Fibroblast of the aortic adventitia (primary cell): ENCODE results near the gene ITIH3. TPM values are rescaled to one million over a fixed set of nuclear protein-coding genes. Genes with fewer than 3 reads are reported as not detected.

Source experiments
- DNase-seq: peaks from one replicate; pipeline ENCODE4 v3.0.0-alpha.2; 2010; ENCODE audit warnings: low read depth
- H3K4me3 ChIP-seq: 2 replicates; pipeline ENCODE4 v1.5.1; 2011; ENCODE audit warnings: low read depth, mild to moderate bottlenecking, control low read depth, low read length, moderate library complexity
- CTCF ChIP-seq: IDR thresholded peaks from 2 replicates; pipeline ENCODE4 v1.5.1; 2011; ENCODE audit warnings: mild to moderate bottlenecking, low read length, control low read depth, inconsistent platforms; ENCODE audit not compliant: insufficient read depth
- small RNA-seq: library from RNA; depleted of rRNA; stranded (forward); fragments of <200 nt; gene quantifications from one replicate; pipeline ENCODE3, GENCODE V24; 2012
- total RNA-seq: library from RNA; depleted of rRNA; stranded (reverse); fragments of >200 nt; gene quantifications from 2 replicates; pipeline ENCODE4 v1.2.3, GENCODE V29; 2012; ENCODE audit warnings: low replicate concordance

ITIH3 gene
- total RNA-seq, 1 donor = under 0.01 TPM

- no peak overlapping the region for H3K4me3 ChIP-seq
- no peak for TF ChIP-seq CTCF
- no peak for DNase-seq
Measured at GRCh38 chr3:52857864-52858263, 63.3 kb downstream of the ITIH3 start.

Small RNA genes within 50 kb of the gene (small RNA-seq; reads per million reads assigned to genes)
- gene MIR8064 (not detected), gene MUSTN1 (not detected)

Other genes with a start within 250 kb of the ITIH3 start
- gene PBRM1, start 108.9 kb upstream of the ITIH3 start, total RNA-seq = 115 and 149 TPM in 2 replicates
- 114 and 325 TPM in 2 replicates for gene GNL3, start 108.8 kb upstream of the ITIH3 start, total RNA-seq
- 71.1 and 107 TPM in 2 replicates for gene GLT8D1, start 89.0 kb upstream of the ITIH3 start, total RNA-seq
- gene SPCS1, start 88.7 kb upstream of the ITIH3 start, total RNA-seq = 18.6 and 111 TPM in 2 replicates
- gene NEK4, start 23.9 kb upstream of the ITIH3 start, total RNA-seq = 3.6 and 28.2 TPM in 2 replicates
- 1.3 TPM in 1 of 2 replicates, not detected in the other for gene ITIH1, start 17.2 kb upstream of the ITIH3 start, total RNA-seq
- gene ITIH4, start 35.9 kb downstream of the ITIH3 start, total RNA-seq = 0.36 TPM in 1 of 2 replicates, not detected in the other
- not detected in 2 replicates for gene MUSTN1, start 40.2 kb downstream of the ITIH3 start, total RNA-seq
- gene STIMATE, start 102.8 kb downstream of the ITIH3 start, total RNA-seq = 7.8 and 13.1 TPM in 2 replicates